ENCODE data around the gene TENM4.

GRCh38 chr11:78690352-78690987 is 750.4 kb downstream of the TENM4 start:
- TF ChIP-seq POLR2A (IDR thresholded peaks at IDR 0.05): no peak
- TF ChIP-seq POLR2AphosphoS5 (IDR thresholded peaks at IDR 0.05): no peak
- TF ChIP-seq, protein P1, sequence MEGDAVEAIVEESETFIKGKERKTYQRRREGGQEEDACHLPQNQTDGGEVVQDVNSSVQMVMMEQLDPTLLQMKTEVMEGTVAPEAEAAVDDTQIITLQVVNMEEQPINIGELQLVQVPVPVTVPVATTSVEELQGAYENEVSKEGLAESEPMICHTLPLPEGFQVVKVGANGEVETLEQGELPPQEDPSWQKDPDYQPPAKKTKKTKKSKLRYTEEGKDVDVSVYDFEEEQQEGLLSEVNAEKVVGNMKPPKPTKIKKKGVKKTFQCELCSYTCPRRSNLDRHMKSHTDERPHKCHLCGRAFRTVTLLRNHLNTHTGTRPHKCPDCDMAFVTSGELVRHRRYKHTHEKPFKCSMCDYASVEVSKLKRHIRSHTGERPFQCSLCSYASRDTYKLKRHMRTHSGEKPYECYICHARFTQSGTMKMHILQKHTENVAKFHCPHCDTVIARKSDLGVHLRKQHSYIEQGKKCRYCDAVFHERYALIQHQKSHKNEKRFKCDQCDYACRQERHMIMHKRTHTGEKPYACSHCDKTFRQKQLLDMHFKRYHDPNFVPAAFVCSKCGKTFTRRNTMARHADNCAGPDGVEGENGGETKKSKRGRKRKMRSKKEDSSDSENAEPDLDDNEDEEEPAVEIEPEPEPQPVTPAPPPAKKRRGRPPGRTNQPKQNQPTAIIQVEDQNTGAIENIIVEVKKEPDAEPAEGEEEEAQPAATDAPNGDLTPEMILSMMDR (IDR thresholded peaks at IDR 0.05): no peak
